Measurements from ENCODE around the gene ETFRF1. TPM values are rescaled to one million over a fixed set of nuclear protein-coding genes. Genes with fewer than 3 reads are reported as not detected.

Gene ETFRF1
- polyA plus RNA-seq, 1 donor from 2014 or later: 81.8 TPM

DNA sequence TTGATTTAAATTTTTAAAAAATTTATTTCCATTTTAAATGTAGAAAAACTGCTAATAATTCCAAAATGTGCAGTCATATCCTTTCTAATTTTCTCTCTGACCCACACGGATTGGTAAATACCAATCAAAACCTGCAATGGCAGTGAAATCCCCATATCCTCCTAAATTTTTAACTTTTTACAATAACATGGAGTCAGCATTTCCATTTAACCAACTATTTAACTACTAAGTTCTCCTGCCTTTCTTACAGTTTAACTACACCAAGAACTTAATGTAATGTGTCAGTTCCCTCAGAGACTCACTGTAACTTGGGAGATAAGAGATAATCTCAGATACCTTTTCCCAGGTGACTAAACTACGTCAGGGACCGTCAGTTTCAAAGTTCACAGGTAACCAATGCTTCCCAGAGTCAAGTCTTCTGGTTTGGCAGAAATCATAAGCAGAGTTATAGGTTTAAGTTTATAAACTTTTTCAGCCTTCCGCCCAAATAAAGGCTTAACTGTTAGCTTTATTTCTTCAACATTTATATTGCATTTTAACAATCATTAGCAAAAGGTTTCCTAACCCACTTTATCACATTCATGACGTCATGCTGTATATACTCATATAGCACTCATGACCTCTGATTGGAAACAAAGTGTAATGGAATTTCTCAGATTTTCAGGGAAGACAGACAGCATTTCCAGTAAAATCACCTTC is 48.1 kb downstream of the ETFRF1 start:
- Histone ChIP-seq H3K36me3 (ENCODE audit: insufficient read depth, low read length) (no peaks in the 10 kb centered on the region), H3K9me2 (ENCODE audit: insufficient read depth, low read length) (no peaks in the 10 kb centered on the region), H3K79me2 (replicated peaks; ENCODE audit: insufficient read depth, low read length) (peaks cover 20% of the 10 kb centered on the region), H3K4me3 (ENCODE audit: low read length) (no peak overlapping the region), H3K27ac (ENCODE audit: low read length) (no peak overlapping the region), H3K27me3 (ENCODE audit: insufficient read depth, low read depth, low read length) (no peaks in the 10 kb centered on the region), H3K4me2 (ENCODE audit: low read length) (no peak overlapping the region), H4K20me1 (ENCODE audit: insufficient read depth) (peaks cover 3% of the 10 kb centered on the region), H3F3A (ENCODE audit: insufficient read depth, low read length, poor library complexity, severe bottlenecking) (no peaks in the 10 kb centered on the region), H2AFZ (ENCODE audit: low read depth, low read length) (no peak overlapping the region), H3K9ac (ENCODE audit: low read length) (no peak overlapping the region), H3K9me3 (ENCODE audit: low read length) (no peaks in the 10 kb centered on the region)
- no peak for TF ChIP-seq EP300 (conservative IDR thresholded peaks at IDR 0.05; ENCODE audit: poor library complexity, severe bottlenecking)
- TF ChIP-seq, protein P1, sequence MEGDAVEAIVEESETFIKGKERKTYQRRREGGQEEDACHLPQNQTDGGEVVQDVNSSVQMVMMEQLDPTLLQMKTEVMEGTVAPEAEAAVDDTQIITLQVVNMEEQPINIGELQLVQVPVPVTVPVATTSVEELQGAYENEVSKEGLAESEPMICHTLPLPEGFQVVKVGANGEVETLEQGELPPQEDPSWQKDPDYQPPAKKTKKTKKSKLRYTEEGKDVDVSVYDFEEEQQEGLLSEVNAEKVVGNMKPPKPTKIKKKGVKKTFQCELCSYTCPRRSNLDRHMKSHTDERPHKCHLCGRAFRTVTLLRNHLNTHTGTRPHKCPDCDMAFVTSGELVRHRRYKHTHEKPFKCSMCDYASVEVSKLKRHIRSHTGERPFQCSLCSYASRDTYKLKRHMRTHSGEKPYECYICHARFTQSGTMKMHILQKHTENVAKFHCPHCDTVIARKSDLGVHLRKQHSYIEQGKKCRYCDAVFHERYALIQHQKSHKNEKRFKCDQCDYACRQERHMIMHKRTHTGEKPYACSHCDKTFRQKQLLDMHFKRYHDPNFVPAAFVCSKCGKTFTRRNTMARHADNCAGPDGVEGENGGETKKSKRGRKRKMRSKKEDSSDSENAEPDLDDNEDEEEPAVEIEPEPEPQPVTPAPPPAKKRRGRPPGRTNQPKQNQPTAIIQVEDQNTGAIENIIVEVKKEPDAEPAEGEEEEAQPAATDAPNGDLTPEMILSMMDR (IDR thresholded peaks at IDR 0.05; ENCODE audit: poor library complexity, severe bottlenecking): no peak
- TF ChIP-seq POLR2AphosphoS5 (IDR thresholded peaks at IDR 0.05): no peak
- TF ChIP-seq, protein P2, sequence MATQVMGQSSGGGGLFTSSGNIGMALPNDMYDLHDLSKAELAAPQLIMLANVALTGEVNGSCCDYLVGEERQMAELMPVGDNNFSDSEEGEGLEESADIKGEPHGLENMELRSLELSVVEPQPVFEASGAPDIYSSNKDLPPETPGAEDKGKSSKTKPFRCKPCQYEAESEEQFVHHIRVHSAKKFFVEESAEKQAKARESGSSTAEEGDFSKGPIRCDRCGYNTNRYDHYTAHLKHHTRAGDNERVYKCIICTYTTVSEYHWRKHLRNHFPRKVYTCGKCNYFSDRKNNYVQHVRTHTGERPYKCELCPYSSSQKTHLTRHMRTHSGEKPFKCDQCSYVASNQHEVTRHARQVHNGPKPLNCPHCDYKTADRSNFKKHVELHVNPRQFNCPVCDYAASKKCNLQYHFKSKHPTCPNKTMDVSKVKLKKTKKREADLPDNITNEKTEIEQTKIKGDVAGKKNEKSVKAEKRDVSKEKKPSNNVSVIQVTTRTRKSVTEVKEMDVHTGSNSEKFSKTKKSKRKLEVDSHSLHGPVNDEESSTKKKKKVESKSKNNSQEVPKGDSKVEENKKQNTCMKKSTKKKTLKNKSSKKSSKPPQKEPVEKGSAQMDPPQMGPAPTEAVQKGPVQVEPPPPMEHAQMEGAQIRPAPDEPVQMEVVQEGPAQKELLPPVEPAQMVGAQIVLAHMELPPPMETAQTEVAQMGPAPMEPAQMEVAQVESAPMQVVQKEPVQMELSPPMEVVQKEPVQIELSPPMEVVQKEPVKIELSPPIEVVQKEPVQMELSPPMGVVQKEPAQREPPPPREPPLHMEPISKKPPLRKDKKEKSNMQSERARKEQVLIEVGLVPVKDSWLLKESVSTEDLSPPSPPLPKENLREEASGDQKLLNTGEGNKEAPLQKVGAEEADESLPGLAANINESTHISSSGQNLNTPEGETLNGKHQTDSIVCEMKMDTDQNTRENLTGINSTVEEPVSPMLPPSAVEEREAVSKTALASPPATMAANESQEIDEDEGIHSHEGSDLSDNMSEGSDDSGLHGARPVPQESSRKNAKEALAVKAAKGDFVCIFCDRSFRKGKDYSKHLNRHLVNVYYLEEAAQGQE (IDR thresholded peaks at IDR 0.05; ENCODE audit: borderline replicate concordance): no peak
- no peak for TF ChIP-seq RAD21 (conservative IDR thresholded peaks at IDR 0.05)
- TF ChIP-seq SMC3 (conservative IDR thresholded peaks at IDR 0.05; ENCODE audit: poor library complexity): no peak
- no peak for TF ChIP-seq TAF1 (IDR thresholded peaks at IDR 0.05; ENCODE audit: low read depth)
- no peak for TF ChIP-seq MXI1 (conservative IDR thresholded peaks at IDR 0.05; ENCODE audit: poor library complexity, severe bottlenecking)
- no peak for TF ChIP-seq EZH2 (IDR thresholded peaks at IDR 0.05; ENCODE audit: borderline replicate concordance, insufficient read depth, low read length, poor library complexity, severe bottlenecking)

DNA sequence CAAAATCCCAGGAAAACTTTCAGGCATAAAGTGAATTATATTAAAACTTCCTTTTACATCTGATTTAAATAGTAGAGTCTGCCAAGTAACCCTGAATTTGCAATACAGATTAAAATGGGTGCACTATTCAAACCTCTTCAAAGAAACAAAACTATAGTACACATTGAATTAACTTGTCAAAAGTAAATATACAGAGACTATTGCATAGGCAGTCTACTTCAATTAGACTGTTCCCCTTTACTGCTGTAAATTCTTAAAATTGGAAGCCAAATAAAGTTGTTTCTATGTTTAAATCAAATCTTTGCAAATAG is 48.6 kb downstream of the ETFRF1 start:
- H3K27ac ChIP-seq (ENCODE audit: low read length): no peak overlapping the region
- peaks cover 25% of the 10 kb centered on the region for H3K79me2 ChIP-seq (replicated peaks; ENCODE audit: insufficient read depth, low read length)
- no peaks in the 10 kb centered on the region for H3F3A ChIP-seq (ENCODE audit: insufficient read depth, low read length, poor library complexity, severe bottlenecking)
- no peak overlapping the region for H3K4me3 ChIP-seq (ENCODE audit: low read length)
- H3K4me2 ChIP-seq (ENCODE audit: low read length): no peak overlapping the region
- no peaks in the 10 kb centered on the region for H3K9me3 ChIP-seq (ENCODE audit: low read length)
- no peaks in the 10 kb centered on the region for H3K36me3 ChIP-seq (ENCODE audit: insufficient read depth, low read length)
- peaks cover 3% of the 10 kb centered on the region for H4K20me1 ChIP-seq (ENCODE audit: insufficient read depth)
- TF ChIP-seq POLR2AphosphoS5 (IDR thresholded peaks at IDR 0.05) (no peak), SMC3 (conservative IDR thresholded peaks at IDR 0.05; ENCODE audit: poor library complexity) (no peak), EP300 (conservative IDR thresholded peaks at IDR 0.05; ENCODE audit: poor library complexity, severe bottlenecking) (no peak), TAF1 (IDR thresholded peaks at IDR 0.05; ENCODE audit: low read depth) (no peak), RAD21 (conservative IDR thresholded peaks at IDR 0.05) (no peak), MXI1 (conservative IDR thresholded peaks at IDR 0.05; ENCODE audit: poor library complexity, severe bottlenecking) (no peak)
- TF ChIP-seq, protein P2 (IDR thresholded peaks at IDR 0.05; ENCODE audit: borderline replicate concordance): no peak
- H3K27me3 ChIP-seq (ENCODE audit: insufficient read depth, low read depth, low read length): no peaks in the 10 kb centered on the region
- no peak overlapping the region for H2AFZ ChIP-seq (ENCODE audit: low read depth, low read length)
- H3K9ac ChIP-seq (ENCODE audit: low read length): no peak overlapping the region
- no peaks in the 10 kb centered on the region for H3K9me2 ChIP-seq (ENCODE audit: insufficient read depth, low read length)

All from neural cell (in vitro differentiated cells).